Dedifferentiated amniotic fluid mesenchymal stem cell (primary cell): ENCODE data around the gene PLD2.
"Not testable (repeated sequence)": the region's sequence is repeated elsewhere in the genome, so short reads cannot be mapped to it uniquely, and the experiment has no call there.

Source experiments
- DNase-seq: peaks from one replicate; pipeline ENCODE4 v3.0.0-alpha.2; 2016; ENCODE audit errors: extremely low spot score

PLD2 gene

GRCh38 chr17:4858068-4858881, 51.3 kb downstream of the PLD2 start:
- no peak for DNase-seq

GRCh38 chr17:4858882-4859260, 51.9 kb downstream of the PLD2 start:
- no peak for DNase-seq

GRCh38 chr17:4859816-4860625, 53.1 kb downstream of the PLD2 start:
- DNase-seq, result no peak

GRCh38 chr17:4860651-4861050, 53.7 kb downstream of the PLD2 start:
- no peak for DNase-seq

- DNase-seq, result no peak
These were observed 54.1 kb downstream of the PLD2 start for GRCh38 chr17:4861052-4861451.

- no peak for DNase-seq
These were observed 55.8 kb downstream of the PLD2 start for GRCh38 chr17:4862720-4863119.

- DNase-seq, result no peak
These were observed 56.4 kb downstream of the PLD2 start for GRCh38 chr17:4863321-4863720.

GRCh38 chr17:4867535-4867934, 60.6 kb downstream of the PLD2 start:
- not testable (repeated sequence) for DNase-seq

- DNase-seq, result not testable (repeated sequence)
These were observed 62.4 kb downstream of the PLD2 start for GRCh38 chr17:4869058-4869998.

- no peak for DNase-seq
These were observed 63.9 kb downstream of the PLD2 start for GRCh38 chr17:4870855-4871254.

GRCh38 chr17:4872786-4873185, 65.8 kb downstream of the PLD2 start:
- DNase-seq, result no peak
